ENCODE data around the gene PRICKLE2.

DNA sequence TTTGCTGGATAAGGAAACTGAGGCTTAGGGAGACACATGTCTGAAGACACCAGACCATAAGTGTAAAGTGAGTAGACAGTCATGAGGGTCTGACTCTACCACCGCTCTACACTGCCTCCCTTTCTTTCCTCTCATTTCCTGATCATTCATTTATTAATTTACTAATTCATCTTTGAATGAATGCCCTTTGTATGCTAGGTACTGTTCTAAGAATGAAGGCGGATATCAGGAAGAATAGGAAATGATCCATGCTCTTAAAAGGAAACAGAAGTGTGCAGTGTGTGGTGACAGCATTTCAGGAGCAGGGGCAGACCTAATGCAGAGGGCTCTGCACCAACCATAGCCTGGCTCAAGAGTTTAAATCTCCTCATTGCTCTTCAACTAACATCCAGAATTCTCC is 170.2 kb downstream of the PRICKLE2 start:
- TF ChIP-seq ARNTL (CRISPR knock-in tag; IDR thresholded peaks at IDR 0.05; ENCODE audit: borderline replicate concordance, low read depth) (no peak), ZFP30 (CRISPR knock-in tag; IDR thresholded peaks at IDR 0.05) (no peak), ZNF565 (CRISPR knock-in tag; conservative IDR thresholded peaks at IDR 0.05; ENCODE audit: low read depth) (no peak), ZFP3 (CRISPR knock-in tag; IDR thresholded peaks at IDR 0.05) (no peak), ZNF70 (CRISPR knock-in tag; IDR thresholded peaks at IDR 0.05) (no peak), PPARA (CRISPR knock-in tag; IDR thresholded peaks at IDR 0.05; ENCODE audit: borderline replicate concordance) (no peak)
- TF ChIP-seq, protein P1, sequence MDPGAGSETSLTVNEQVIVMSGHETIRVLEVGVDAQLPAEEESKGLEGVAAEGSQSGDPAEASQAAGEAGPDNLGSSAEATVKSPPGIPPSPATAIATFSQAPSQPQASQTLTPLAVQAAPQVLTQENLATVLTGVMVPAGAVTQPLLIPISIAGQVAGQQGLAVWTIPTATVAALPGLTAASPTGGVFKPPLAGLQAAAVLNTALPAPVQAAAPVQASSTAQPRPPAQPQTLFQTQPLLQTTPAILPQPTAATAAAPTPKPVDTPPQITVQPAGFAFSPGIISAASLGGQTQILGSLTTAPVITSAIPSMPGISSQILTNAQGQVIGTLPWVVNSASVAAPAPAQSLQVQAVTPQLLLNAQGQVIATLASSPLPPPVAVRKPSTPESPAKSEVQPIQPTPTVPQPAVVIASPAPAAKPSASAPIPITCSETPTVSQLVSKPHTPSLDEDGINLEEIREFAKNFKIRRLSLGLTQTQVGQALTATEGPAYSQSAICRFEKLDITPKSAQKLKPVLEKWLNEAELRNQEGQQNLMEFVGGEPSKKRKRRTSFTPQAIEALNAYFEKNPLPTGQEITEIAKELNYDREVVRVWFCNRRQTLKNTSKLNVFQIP (CRISPR knock-in tag; IDR thresholded peaks at IDR 0.05; ENCODE audit: borderline replicate concordance, low read depth), result no peak

Data from SK-N-SH treated with all-trans-retinoic acid at 6 μM for 48 hours (cell line).